ENCODE data around the gene SMCO1. TPM values are rescaled to one million over a fixed set of nuclear protein-coding genes. Genes with fewer than 3 reads are reported as not detected.
"Not testable (repeated sequence)": the region's sequence is repeated elsewhere in the genome, so short reads cannot be mapped to it uniquely, and the experiment has no call there.

SMCO1 gene
- total and polyA plus RNA-seq, 2 of the 4 experiments (the other 2 are of a cell fraction): not detected

DNA sequence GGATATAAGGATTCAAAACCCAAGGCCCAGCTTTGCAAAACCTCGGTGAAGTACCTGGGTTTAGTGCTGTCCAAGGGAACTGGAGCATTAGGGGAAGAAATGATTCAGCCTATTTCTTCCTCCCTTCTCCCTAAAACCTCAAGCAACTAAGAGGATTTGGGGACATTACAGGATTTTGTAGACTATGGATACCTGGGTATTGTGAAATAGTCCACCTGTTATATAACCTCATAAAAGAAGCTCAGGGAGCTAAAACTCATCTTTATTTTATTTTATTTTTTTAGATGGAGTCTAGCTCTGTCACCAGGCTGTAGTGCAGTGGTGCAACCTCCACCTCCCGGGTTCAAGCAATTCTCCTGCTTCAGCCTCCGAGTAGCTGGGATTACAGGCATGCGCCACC is 8.7 kb upstream of the SMCO1 start:
- no peak overlapping the region for H3K14ac ChIP-seq (replicated peaks; ENCODE audit: low read depth, low read length)
- H3K18ac ChIP-seq (ENCODE audit: low read depth, low read length): no peak overlapping the region
- H3K56ac ChIP-seq (ENCODE audit: extremely low read depth, insufficient read depth, low read length): no peak overlapping the region
- H3K9me1 ChIP-seq (ENCODE audit: insufficient read depth, low read length): 0 out of 2 replicates have a peak, but pooled peaks cover 3% of the 10 kb centered on the region
- POLR2A ChIA-PET (ENCODE audit: unreplicated experiment): no interaction called here
- no peak overlapping the region for H3K4me2 ChIP-seq (ENCODE audit: low read depth, low read length)
- no peak overlapping the region for H2BK15ac ChIP-seq (ENCODE audit: low read depth, low read length)
- H4K91ac ChIP-seq (ENCODE audit: insufficient read depth, low read depth, low read length): no peak overlapping the region
- CTCF ChIA-PET: interaction anchor here (0.7 to 1.8 kb wide), 3 partner anchors 17 to 290 kb away, joined by 3 to 4 read pairs (median 3); no protein-coding TSS in a partner anchor
- TF ChIP-seq BHLHE40 (IDR thresholded peaks at IDR 0.05; ENCODE audit: low read depth, low read length) (no peak), CEBPB (IDR thresholded peaks at IDR 0.05; ENCODE audit: low read depth, low read length) (peak; percentile 71)
- H3K36me3 ChIP-seq (ENCODE audit: control insufficient read depth, insufficient read depth, low read length): no peaks in the 10 kb centered on the region
- no TSS peak for BruUV-seq (replicated peaks)
- dilution Hi-C loops (cut with HindIII; ENCODE audit: low sequenced_read_pairs, unreplicated experiment) (no loop called here), in situ Hi-C loops (cut with MboI; ENCODE audit: low sequenced_read_pairs) (loop anchor here (5.0 kb wide), 1 partner anchor 267 kb away; no protein-coding TSS in a partner anchor), intact Hi-C loops (cut with micrococcal nuclease) (loop anchor here (1.0 kb wide), 1 partner anchor 161 kb away; no protein-coding TSS in a partner anchor)
- peaks cover 20% of the 10 kb centered on the region for H3K9me3 ChIP-seq (ENCODE audit: control insufficient read depth, insufficient read depth, low read length)
- no peaks in the 10 kb centered on the region for H3K27me3 ChIP-seq (ENCODE audit: control insufficient read depth, insufficient read depth, low read length)
- no peaks in the 10 kb centered on the region for H4K20me1 ChIP-seq (ENCODE audit: insufficient read depth, low read length)
- DNase-seq (no peak), ATAC-seq (ENCODE audit: low read depth) (no peak)
- H4K5ac ChIP-seq (ENCODE audit: low read depth, low read length): no peak overlapping the region
- no peak overlapping the region for H2AFZ ChIP-seq (replicated peaks; ENCODE audit: low read length, poor library complexity)
- H2BK120ac ChIP-seq (ENCODE audit: low read depth, low read length): no peak overlapping the region
- no peak overlapping the region for H4K8ac ChIP-seq (ENCODE audit: low read depth in 2 of 2, low read length in 2 of 2)
- no peak overlapping the region for H2BK20ac ChIP-seq (ENCODE audit: low read depth, low read length)
- H3K4me3 ChIP-seq (ENCODE audit: insufficient read depth, low read depth, low read length): no peak overlapping the region
- WGBS, 2 experiments (ENCODE audit: extremely low coverage in 2 of 2, insufficient read length in 1 of 2): 90% methylated on average over 3 of the region's 4 CpGs; no CpG with 5 or more reads in 1 of the 2 experiments
- no peak overlapping the region for H2AK9ac ChIP-seq (replicated peaks; ENCODE audit: low read depth, low read length, poor library complexity)
- H3K9ac ChIP-seq (ENCODE audit: low read depth, low read length): no peak overlapping the region
- H3K27ac ChIP-seq (ENCODE audit: insufficient read depth, low read length): no peak overlapping the region
- no peak overlapping the region for H3K23ac ChIP-seq (ENCODE audit: low read depth, low read length)
- H2BK5ac ChIP-seq (ENCODE audit: low read depth, low read length, poor library complexity, severe bottlenecking): no peak overlapping the region
- 0 out of 2 replicates have a peak, but pooled peaks cover 2% of the 10 kb centered on the region for H3K4me1 ChIP-seq (ENCODE audit: control insufficient read depth, insufficient read depth, low read length)
- no peak overlapping the region for H2AK5ac ChIP-seq (ENCODE audit: low read depth, low read length)
- H3K79me1 ChIP-seq (ENCODE audit: low read depth in 1 of 2, low read length in 2 of 2): no peaks in the 10 kb centered on the region
- H3K4ac ChIP-seq (ENCODE audit: low read depth, low read length): no peak overlapping the region

DNA sequence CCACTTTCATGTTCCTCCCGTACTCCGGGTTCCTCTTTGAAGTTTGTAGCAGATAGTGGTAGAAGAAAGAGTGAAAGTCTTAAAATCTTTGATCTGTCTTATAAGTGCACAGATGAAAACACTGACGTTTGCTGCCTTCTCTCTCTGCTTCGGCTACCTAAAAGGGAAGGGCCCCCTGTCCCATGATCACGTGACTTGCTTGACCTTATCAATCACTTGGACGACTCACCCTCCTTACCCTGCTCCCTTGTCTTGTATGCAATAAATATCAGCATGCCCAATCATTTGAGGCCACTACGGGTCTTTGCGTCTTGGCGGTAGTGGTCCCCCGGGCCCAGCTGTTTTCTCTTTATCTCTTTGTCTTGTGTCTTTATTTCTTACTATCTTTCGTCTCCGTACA is 6.1 kb upstream of the SMCO1 start:
- H3K4me3 ChIP-seq (ENCODE audit: insufficient read depth, low read depth, low read length); H3K9me1 ChIP-seq (ENCODE audit: insufficient read depth, low read length); H4K20me1 ChIP-seq (ENCODE audit: insufficient read depth, low read length); H3K18ac ChIP-seq (ENCODE audit: low read depth, low read length); H3K27ac ChIP-seq (ENCODE audit: insufficient read depth, low read length); H3K36me3 ChIP-seq (ENCODE audit: control insufficient read depth, insufficient read depth, low read length); H3K9ac ChIP-seq (ENCODE audit: low read depth, low read length); H4K5ac ChIP-seq (ENCODE audit: low read depth, low read length); H3K4me2 ChIP-seq (ENCODE audit: low read depth, low read length); H3K27me3 ChIP-seq (ENCODE audit: control insufficient read depth, insufficient read depth, low read length); H3K4me1 ChIP-seq (ENCODE audit: control insufficient read depth, insufficient read depth, low read length); POLR2A ChIA-PET (ENCODE audit: unreplicated experiment); H3K79me1 ChIP-seq (ENCODE audit: low read depth in 1 of 2, low read length in 2 of 2); dilution Hi-C loops (cut with HindIII; ENCODE audit: low sequenced_read_pairs, unreplicated experiment); H2BK15ac ChIP-seq (ENCODE audit: low read depth, low read length); BruUV-seq (replicated peaks); intact Hi-C loops (cut with micrococcal nuclease); H2AFZ ChIP-seq (replicated peaks; ENCODE audit: low read length, poor library complexity); H2BK5ac ChIP-seq (ENCODE audit: low read depth, low read length, poor library complexity, severe bottlenecking); H3K23ac ChIP-seq (ENCODE audit: low read depth, low read length); H2AK5ac ChIP-seq (ENCODE audit: low read depth, low read length); H3K14ac ChIP-seq (replicated peaks; ENCODE audit: low read depth, low read length); ATAC-seq (ENCODE audit: low read depth); CTCF ChIA-PET; DNase-seq; H2BK120ac ChIP-seq (ENCODE audit: low read depth, low read length); H4K91ac ChIP-seq (ENCODE audit: insufficient read depth, low read depth, low read length); H4K8ac ChIP-seq (ENCODE audit: low read depth in 2 of 2, low read length in 2 of 2); H3K56ac ChIP-seq (ENCODE audit: extremely low read depth, insufficient read depth, low read length); H2AK9ac ChIP-seq (replicated peaks; ENCODE audit: low read depth, low read length, poor library complexity); H3K4ac ChIP-seq (ENCODE audit: low read depth, low read length); H2BK20ac ChIP-seq (ENCODE audit: low read depth, low read length): not testable (repeated sequence)
- in situ Hi-C loops (cut with MboI; ENCODE audit: low sequenced_read_pairs): loop anchor here (5.0 kb wide), 1 partner anchor 264 kb away; no protein-coding TSS in a partner anchor
- peaks cover 31% of the 10 kb centered on the region for H3K9me3 ChIP-seq (ENCODE audit: control insufficient read depth, insufficient read depth, low read length)
- 88% methylated on average over 6 of the region's 12 CpGs; no CpG with 5 or more reads in 1 of the 2 experiments for WGBS, 2 experiments (ENCODE audit: extremely low coverage in 2 of 2, insufficient read length in 1 of 2)
